Smooth muscle cell of the brain vasculature (primary cell): ENCODE measurements around the gene PODN.

Experiments
- DNase-seq: peaks from one replicate; pipeline ENCODE4 v3.0.0-alpha.2; 2012; ENCODE audit warnings: low read depth, low spot score

Gene PODN

GRCh38 chr1:53074313-53075154 lies 12.5 kb downstream of the PODN start:
- no peak for DNase-seq

GRCh38 chr1:53075206-53075605 lies 13.2 kb downstream of the PODN start:
- no peak for DNase-seq

- DNase-seq = no peak
These were observed 13.7 kb downstream of the PODN start for GRCh38 chr1:53075761-53076163.

- no peak for DNase-seq
These were observed 14.2 kb downstream of the PODN start for GRCh38 chr1:53076165-53076564.

GRCh38 chr1:53076721-53077598 lies 14.9 kb downstream of the PODN start:
- no peak for DNase-seq

- no peak for DNase-seq
These were observed 15.6 kb downstream of the PODN start for GRCh38 chr1:53077599-53077965.

- DNase-seq = no peak
These were observed 16.5 kb downstream of the PODN start for GRCh38 chr1:53078333-53079101.

GRCh38 chr1:53079251-53079650 lies 17.2 kb downstream of the PODN start:
- DNase-seq = no peak

- DNase-seq = no peak
These were observed 18.0 kb downstream of the PODN start for GRCh38 chr1:53080041-53080440.

GRCh38 chr1:53080769-53081168 lies 18.8 kb downstream of the PODN start:
- DNase-seq = no peak

GRCh38 chr1:53081384-53082066 lies 19.5 kb downstream of the PODN start:
- no peak for DNase-seq

GRCh38 chr1:53082826-53083455 lies 20.9 kb downstream of the PODN start:
- DNase-seq = no peak

GRCh38 chr1:53083636-53084588 lies 21.9 kb downstream of the PODN start:
- DNase-seq = no peak

- no peak for DNase-seq
These were observed 22.6 kb downstream of the PODN start for GRCh38 chr1:53084589-53084971.

GRCh38 chr1:53085405-53085804 lies 23.4 kb downstream of the PODN start:
- DNase-seq = no peak

- DNase-seq = no peak
These were observed 24.6 kb downstream of the PODN start for GRCh38 chr1:53086491-53087070.

GRCh38 chr1:53087332-53088285 lies 25.6 kb downstream of the PODN start:
- DNase-seq = no peak

- no peak for DNase-seq
These were observed 26.7 kb downstream of the PODN start for GRCh38 chr1:53088616-53089300.
